Neural crest cell (in vitro differentiated cells): ENCODE data around the gene PTGER1. TPM values are rescaled to one million over a fixed set of nuclear protein-coding genes. Genes with fewer than 3 reads are reported as not detected.

Experiments
- DNase-seq: peaks from one replicate; pipeline ENCODE4 v3.0.0; 2021; ENCODE audit warnings: low read depth, mixed read lengths, low spot score
- H3K27ac Mint-ChIP-seq: one replicate; pipeline ENCODE4 v1.8.0; 2021; ENCODE audit warnings: mild to moderate bottlenecking, mixed read lengths; ENCODE audit not compliant: unreplicated experiment
- H3K27me3 Mint-ChIP-seq: 2 replicates; pipeline ENCODE4 v1.8.0; 2021; ENCODE audit warnings: low read depth, mild to moderate bottlenecking, mixed read lengths
- H3K36me3 Mint-ChIP-seq: 2 replicates; pipeline ENCODE4 v1.8.0; 2021; ENCODE audit warnings: low read depth, mild to moderate bottlenecking, mixed read lengths
- H3K4me1 Mint-ChIP-seq: 2 replicates; pipeline ENCODE4 v1.8.0; 2021; ENCODE audit warnings: mixed read lengths
- H3K4me3 Mint-ChIP-seq: one replicate; pipeline ENCODE4 v1.8.0; 2021; ENCODE audit warnings: mild to moderate bottlenecking, mixed read lengths
- H3K9me3 Mint-ChIP-seq: 2 replicates; pipeline ENCODE4 v1.8.0; 2021; ENCODE audit warnings: mixed read lengths
- total RNA-seq: library from RNA; stranded (reverse); gene quantifications from 2 replicates; pipeline ENCODE4 v1.2.1, GENCODE V29; 2021
- TF ChIP-seq, protein P1 (sequence below): fragments of 200-600 bp; sonication (generic); conservative IDR thresholded peaks from 2 replicates; pipeline ENCODE4 v1.5.0; 2021; ENCODE audit warnings: antibody characterized with exemption, mild to moderate bottlenecking

Gene PTGER1
- total RNA-seq, 1 donor from 2014 or later = 0.40 TPM

DNA sequence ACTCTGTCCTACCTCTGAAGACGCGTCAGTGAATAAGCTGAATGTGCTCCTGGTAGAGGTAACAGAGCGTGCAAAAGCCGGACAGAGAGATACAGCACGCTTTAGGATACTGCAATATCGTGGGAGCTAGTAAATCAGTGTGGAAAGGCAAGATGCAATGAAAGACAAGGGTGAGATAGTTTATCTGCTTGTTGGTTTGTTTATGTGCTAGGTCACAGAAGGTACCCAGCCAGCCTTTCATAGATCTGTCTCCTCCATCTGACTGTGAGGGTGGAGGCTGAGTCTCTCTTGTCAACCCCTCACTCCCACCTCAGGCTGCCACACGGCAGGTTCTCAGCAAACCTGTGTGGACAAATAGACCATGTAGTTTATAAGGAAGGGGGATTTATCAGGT lies 21.7 kb upstream of the PTGER1 start:
- Mint-ChIP-seq H3K9me3 (no peaks in the 10 kb centered on the region), H3K27me3 (no peaks in the 10 kb centered on the region), H3K36me3 (peaks cover 8% of the 10 kb centered on the region), H3K27ac (peak overlapping the region; percentile 92), H3K4me3 (peak overlapping the region; percentile 84), H3K4me1 (peaks cover 30% of the 10 kb centered on the region)
- no peak for DNase-seq
- TF ChIP-seq, protein P1, sequence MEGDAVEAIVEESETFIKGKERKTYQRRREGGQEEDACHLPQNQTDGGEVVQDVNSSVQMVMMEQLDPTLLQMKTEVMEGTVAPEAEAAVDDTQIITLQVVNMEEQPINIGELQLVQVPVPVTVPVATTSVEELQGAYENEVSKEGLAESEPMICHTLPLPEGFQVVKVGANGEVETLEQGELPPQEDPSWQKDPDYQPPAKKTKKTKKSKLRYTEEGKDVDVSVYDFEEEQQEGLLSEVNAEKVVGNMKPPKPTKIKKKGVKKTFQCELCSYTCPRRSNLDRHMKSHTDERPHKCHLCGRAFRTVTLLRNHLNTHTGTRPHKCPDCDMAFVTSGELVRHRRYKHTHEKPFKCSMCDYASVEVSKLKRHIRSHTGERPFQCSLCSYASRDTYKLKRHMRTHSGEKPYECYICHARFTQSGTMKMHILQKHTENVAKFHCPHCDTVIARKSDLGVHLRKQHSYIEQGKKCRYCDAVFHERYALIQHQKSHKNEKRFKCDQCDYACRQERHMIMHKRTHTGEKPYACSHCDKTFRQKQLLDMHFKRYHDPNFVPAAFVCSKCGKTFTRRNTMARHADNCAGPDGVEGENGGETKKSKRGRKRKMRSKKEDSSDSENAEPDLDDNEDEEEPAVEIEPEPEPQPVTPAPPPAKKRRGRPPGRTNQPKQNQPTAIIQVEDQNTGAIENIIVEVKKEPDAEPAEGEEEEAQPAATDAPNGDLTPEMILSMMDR = no peak

DNA sequence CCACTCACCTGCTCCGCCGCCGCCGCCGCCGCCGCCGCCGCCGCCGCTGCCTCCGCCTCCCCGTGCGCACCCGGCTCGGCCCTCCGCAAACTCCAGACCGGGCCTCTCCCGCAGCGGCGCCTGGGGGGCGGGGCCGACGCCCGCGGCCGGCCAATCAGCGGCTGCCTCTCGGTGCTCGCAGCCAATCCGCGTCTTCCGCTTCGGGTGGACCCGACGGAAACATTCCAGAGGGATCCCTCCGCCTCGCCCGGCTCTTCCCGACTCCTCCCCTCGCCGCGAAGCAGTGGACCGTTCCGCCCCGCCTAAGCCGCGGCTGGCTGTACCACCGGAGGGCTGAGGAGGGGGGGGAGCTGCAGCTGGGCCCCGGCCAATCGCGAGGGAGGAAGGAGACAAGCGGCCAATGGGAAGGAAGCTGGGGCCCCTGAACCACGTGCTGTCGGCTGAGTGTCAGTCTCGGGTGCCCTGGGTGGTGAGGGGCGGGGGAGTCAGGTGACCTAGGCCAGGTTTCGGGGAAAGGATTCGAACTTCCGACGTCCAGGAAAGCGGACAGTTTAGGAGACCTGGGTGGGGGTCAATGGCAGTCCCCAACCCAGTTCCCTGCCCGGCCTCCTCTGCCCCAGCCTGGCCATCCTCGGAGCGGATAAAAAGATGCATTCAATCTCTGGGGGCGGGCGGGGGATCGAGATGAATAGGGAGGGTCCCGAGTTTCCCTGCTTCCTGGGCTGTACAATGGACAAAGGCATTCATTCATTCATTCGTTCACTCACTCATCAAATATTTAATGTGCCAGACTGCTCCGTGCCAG lies 21.1 kb upstream of the PTGER1 start, which contains the start of gene GIPC1:
Gene GIPC1 (minus strand): TSS at position 99 of the 805 bp plus-strand sequence. CDS start 13,151 bp downstream, outside the sequence.
- H3K36me3 Mint-ChIP-seq = peaks cover 12% of the 10 kb centered on the region
- H3K9me3 Mint-ChIP-seq = no peaks in the 10 kb centered on the region
- peak within 1 kb of the TSS; percentile 93 for H3K4me3 Mint-ChIP-seq
- peak within 1 kb of the TSS; percentile 92 for H3K27ac Mint-ChIP-seq
- H3K27me3 Mint-ChIP-seq = no peaks in the 10 kb centered on the region
- peaks cover 30% of the 10 kb centered on the region for H3K4me1 Mint-ChIP-seq
- DNase-seq = peak; percentile 97
- TF ChIP-seq, protein P1 = no peak

DNA sequence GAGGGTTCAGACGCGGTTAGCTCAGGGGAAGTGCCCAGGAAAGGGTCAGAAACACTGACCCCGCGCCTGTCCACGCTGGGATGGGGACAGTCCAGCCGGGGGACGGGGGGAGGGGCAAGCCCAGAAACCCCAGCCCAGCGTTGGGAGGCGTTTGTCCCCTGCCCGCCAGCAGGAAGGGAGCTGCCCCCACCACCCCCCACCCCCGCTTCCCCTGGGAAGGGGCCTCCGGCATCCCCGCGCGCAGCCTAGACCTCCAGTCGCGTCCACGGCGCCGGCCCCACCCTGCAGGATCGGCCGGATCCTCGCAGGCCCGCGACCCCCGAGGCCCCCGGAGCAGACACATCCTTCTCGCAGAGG lies 20.5 kb upstream of the PTGER1 start:
- peak overlapping the region; percentile 93 for H3K4me3 Mint-ChIP-seq

DNA sequence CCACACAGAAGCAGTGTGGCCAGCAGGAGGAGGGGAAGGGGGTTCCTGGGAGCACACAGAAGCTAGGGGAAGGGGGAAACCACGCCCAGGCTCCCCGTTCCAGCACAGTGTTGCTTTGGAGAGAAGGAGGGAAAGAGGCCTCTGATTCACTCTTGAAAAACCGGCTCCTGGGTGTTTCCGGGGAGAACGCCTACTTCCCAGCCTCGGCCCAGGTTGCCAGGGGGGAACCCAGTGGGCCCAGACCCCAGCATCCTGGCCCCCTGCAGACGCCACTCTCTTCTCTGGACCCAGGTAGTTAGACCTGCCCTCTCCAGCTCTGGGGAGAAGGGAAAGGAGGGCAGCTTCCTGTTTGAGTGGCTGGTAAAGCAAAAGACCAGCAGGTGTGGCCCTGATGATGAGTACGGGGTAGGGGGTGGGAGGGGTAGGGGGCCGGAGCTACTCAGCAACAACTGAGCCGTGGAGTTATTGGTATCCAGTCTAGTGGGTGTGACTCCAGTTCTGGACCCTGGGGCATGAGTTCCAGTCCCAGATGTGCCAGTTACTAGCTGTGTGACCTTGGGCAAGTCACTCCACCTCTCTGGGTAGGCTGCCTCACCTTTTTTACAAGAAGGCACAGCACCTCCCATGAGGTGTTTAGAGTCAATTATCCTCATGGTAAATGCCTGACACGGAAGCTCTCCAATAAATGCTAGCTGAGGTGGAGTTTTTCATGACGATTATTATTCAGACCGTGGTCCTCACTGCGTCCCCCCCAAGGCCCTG lies 19.9 kb upstream of the PTGER1 start:
- H3K27me3 Mint-ChIP-seq = no peaks in the 10 kb centered on the region
- H3K36me3 Mint-ChIP-seq = peaks cover 12% of the 10 kb centered on the region
- peak overlapping the region; percentile 93 for H3K4me3 Mint-ChIP-seq
- no peaks in the 10 kb centered on the region for H3K9me3 Mint-ChIP-seq
- peak overlapping the region; percentile 45 for H3K27ac Mint-ChIP-seq
- TF ChIP-seq, protein P1 = no peak
- DNase-seq = no peak
- H3K4me1 Mint-ChIP-seq = peaks cover 30% of the 10 kb centered on the region

More for the DNA sequence above, 20.5 kb upstream of the PTGER1 start:
- peak overlapping the region; percentile 45 for H3K27ac Mint-ChIP-seq
- no peaks in the 10 kb centered on the region for H3K27me3 Mint-ChIP-seq
- no peak for DNase-seq
- peaks cover 12% of the 10 kb centered on the region for H3K36me3 Mint-ChIP-seq
- peaks cover 30% of the 10 kb centered on the region for H3K4me1 Mint-ChIP-seq
- TF ChIP-seq, protein P1 = no peak
- H3K9me3 Mint-ChIP-seq = no peaks in the 10 kb centered on the region

DNA sequence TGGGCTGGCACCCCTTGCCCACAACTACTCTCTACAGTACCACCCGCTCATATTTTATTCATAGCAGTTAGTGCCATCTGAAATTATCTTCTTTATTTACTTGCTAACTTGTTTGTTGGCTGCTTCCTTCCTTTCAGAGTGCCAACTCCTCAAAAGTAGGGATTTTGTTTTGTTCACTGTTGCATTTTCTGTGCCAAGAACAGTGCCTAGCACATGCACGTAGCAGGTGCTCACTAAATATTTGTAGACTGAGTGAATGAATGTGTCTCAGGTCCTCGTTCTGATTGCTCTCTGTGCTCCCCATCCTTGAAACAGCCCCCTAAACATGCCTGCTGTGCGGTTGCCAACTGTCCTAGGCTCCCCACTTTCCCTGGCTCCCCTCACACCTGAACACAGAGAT lies 19.3 kb upstream of the PTGER1 start:
- Mint-ChIP-seq H3K9me3 (no peaks in the 10 kb centered on the region), H3K36me3 (peaks cover 12% of the 10 kb centered on the region), H3K27me3 (no peaks in the 10 kb centered on the region), H3K27ac (no peak overlapping the region), H3K4me3 (peak overlapping the region; percentile 93), H3K4me1 (peaks cover 30% of the 10 kb centered on the region)
- no peak for DNase-seq
- TF ChIP-seq, protein P1 = no peak
